Heart left ventricle (tissue), 13 donors: ENCODE data around the gene ZCCHC7.

ENCODE experiments used
- POLR2A ChIP-seq, 2 donors: fragments of 450-650 bp; IDR thresholded peaks; one replicate each; pipeline ENCODE4 v1.6.1; 2017; ENCODE audit warnings: antibody characterized with exemption in 2 of 2, mild to moderate bottlenecking in 2 of 2, moderate library complexity in 2 of 2
- TF ChIP-seq, protein P1 (sequence below), 12 donors: fragments of 200-600 bp; sonication (generic) in 4 of 12; IDR thresholded peaks; one replicate each; pipeline versions ENCODE4 v1.5.0 to v1.8.0; 2018 to 2022; ENCODE audit warnings: antibody characterized with exemption in 12 of 12, mild to moderate bottlenecking in 5 of 12
- donor health status: ischemic (EF 13 %, LVEDD 7.1; RV severe dilation, severe dysfunction).
- donor health status: DM: no; HTN: yes; CAD: no.
- donor health status: DM: no; HTN: no; CAD: no.
- donor health status: ischemic (EF 25% LVEDD 6.9; RV normal size, moderate dysfunction).
- donor health status: ischemic (EF 25% LVEDD 5.7; RV mildly dilated, moderate dysfunction).
- donor health status: ischemic (EF 35%, LVEDD 5.7; RV mildly dilated, moderate dysfunction).
- donor health status: nonischemic (EF 11% LVEDD 7.7; RV severe dilation, severe dysfunction).
- donor health status: DM: yes; HTN: yes; CAD: no.
- donor health status: PGD.
- donor health status: ischemic (EF 29% LVEDD 5.4; RV normal size, mild dysfunction).
- donor health status: nonischemic (EF 23%, LVEDD 6.1; RV moderate dilation, normal function).

DNA sequence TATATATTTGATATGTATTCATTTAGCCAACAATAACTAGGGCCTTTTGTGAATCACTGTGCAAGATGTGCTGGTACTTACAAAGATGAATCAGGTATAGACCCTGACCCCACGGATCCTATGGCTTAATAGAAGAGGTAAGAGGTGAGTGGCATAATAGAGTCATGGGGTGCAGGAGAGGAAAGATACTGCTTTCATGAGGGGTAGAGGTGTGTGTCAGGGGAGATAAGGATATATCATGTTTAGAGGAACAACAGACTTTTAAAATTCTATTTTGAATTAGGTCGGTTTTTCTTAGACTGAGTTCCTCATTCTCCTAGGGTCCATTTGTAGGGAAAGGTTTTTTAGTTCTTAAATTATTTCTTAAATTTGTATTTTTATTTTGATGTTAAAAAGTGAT lies 27.8 kb downstream of the ZCCHC7 start:
- no peak for TF ChIP-seq POLR2A (IDR thresholded peaks at IDR 0.05)
- TF ChIP-seq, protein P1, sequence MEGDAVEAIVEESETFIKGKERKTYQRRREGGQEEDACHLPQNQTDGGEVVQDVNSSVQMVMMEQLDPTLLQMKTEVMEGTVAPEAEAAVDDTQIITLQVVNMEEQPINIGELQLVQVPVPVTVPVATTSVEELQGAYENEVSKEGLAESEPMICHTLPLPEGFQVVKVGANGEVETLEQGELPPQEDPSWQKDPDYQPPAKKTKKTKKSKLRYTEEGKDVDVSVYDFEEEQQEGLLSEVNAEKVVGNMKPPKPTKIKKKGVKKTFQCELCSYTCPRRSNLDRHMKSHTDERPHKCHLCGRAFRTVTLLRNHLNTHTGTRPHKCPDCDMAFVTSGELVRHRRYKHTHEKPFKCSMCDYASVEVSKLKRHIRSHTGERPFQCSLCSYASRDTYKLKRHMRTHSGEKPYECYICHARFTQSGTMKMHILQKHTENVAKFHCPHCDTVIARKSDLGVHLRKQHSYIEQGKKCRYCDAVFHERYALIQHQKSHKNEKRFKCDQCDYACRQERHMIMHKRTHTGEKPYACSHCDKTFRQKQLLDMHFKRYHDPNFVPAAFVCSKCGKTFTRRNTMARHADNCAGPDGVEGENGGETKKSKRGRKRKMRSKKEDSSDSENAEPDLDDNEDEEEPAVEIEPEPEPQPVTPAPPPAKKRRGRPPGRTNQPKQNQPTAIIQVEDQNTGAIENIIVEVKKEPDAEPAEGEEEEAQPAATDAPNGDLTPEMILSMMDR (IDR thresholded peaks at IDR 0.05), result no peak
